ENCODE results near the gene BUD31.

DNA sequence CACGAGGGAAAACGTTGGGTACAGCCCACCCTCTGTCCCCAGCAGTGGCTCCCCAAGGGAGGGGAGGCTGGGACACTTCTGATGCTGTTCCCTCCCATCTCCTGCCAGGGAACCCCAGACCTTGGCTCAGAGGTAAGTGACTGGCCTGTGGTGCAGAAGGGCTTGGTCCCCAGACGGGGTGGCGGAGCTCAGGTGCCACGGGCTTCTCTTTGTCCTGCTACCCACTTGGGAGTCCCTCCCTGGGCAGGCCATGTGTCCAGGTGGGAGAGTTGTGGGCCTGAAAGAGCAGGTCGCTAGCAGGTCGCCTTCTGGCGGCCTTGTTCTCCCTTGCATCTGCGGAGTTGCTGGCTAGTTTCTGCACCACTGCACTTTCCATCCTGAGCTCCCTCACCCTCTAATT is 47.1 kb downstream of the BUD31 start:
- TF ChIP-seq, protein P1, sequence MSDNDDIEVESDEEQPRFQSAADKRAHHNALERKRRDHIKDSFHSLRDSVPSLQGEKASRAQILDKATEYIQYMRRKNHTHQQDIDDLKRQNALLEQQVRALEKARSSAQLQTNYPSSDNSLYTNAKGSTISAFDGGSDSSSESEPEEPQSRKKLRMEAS (IDR thresholded peaks at IDR 0.05), result no peak
- TF ChIP-seq RARG (CRISPR knock-in tag; IDR thresholded peaks at IDR 0.05; ENCODE audit: low read depth), result no peak

Measured in HepG2 (cell line).